GM21381 (cell line): Measurements from ENCODE around the gene RFNG.
"Not testable (repeated sequence)": the region's sequence is repeated elsewhere in the genome, so short reads cannot be mapped to it uniquely, and the experiment has no call there.

Experiments used
- ATAC-seq: cut with Tn5 transposase; IDR thresholded peaks from one replicate; pipeline ENCODE4 v1.9.1; 2021; ENCODE audit warnings: mild to moderate bottlenecking, moderate library complexity; ENCODE audit not compliant: unreplicated experiment

Gene RFNG

GRCh38 chr17:82046903-82047302, 4.7 kb downstream of the RFNG start:
- no peak for ATAC-seq

DNA sequence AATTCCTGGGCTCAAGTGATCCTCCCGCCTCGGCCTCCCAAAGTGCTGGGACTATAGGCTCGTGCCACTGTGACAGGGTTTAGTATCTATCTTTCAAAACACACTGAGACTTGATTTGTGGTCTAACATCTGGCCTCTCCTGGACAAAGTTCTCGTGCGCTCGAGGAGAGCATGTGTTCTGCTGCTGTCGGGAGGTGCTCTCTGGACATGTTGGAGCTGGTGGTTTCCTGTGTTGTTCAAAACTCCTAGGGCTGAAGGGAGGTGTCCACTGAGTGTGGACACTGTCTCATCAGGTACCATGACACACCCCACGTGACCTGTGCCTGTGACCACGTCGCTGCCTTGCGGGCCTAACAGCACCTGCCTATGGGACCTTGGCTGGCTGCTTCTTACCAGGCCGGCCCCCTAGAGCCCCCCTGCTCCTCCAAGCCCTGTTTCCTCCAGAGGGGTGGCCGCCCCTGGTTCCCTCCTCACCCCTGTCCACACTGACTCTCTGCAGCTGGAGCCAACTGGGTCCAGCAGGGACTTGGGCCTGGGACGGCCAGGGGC, 5.6 kb downstream of the RFNG start:
- ATAC-seq = no peak

DNA sequence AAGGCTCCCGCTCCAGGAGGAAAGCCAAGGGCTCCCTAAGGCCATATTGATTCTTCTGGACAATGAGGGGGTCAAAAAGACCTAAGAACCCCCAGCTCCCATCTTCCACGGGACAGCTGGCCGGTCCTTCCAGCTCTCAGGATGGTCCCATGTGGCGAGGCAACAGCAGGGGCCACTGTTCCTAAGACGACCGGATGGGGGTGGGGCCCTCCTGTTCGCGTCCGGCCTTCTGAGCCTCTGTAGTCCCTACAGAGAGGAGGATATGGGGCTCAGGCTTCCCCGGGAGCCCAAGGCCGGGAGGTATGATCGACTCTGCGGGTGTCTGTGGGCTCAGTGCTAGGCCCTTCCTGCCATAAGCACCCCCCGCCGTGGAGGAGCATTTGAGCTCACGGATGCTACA, 8.1 kb downstream of the RFNG start:
- no peak for ATAC-seq

GRCh38 chr17:82042649-82043048, 9.0 kb downstream of the RFNG start:
- ATAC-seq = no peak

DNA sequence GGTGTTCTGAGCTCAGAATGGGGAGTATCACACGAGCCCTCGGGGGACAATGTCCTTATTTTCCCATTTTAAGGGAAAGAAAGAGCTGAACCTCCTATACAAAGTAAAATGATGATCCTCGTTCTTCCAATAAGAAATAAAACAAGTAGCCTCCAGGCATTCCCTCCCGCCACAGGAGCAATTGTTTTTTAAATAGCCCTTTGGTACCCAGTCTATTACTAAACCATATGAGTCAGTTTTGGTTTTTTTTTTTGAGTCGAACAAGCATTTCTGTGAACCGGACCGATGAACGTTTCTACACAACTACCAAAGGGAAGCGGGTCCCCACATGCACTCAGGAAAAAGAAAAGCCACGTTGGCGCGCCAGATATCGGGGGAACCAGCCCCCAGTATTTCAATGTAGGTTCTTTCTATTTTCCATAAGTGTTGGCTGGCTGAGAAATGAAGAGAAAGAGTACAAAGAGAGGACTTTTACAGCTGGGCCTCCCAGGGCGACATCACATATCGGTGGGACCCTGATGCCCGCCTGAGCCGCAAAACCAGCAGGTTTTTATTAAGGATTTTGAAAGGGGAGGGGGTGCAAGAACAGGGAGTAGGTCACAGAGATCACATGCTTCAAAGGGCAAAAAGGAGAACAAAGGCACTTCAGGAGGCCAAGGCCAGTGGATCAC, 10.3 kb downstream of the RFNG start:
- ATAC-seq = no peak

DNA sequence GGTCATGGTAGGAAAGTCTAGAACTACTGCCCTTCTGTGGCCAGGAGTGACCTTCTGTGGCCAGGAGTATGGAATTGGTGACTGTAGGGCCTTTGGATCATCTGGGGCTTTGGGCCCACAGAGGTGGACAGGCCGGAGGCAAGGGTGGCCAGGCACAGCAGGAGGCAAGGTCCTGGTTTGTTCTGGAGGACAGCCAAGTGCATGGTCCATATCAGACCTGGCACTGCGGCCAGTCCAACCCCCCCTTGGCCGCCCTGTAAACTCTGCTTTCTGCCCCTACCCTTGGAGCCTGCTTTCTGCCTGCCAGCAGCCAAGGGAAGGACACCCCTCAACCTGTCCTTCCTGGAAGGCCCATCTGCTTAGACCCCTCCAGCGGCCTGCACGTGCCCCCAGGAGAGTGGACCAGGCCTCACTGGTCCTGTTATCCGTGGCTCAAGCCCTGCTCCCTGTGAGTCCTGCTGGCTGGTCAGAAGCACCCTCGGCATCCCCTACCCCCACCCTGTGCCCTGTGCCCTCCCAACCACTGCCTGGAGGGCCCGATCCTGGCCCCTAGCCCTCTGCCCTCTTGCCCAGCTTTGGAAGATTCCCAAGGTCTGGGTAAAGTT, 11.8 kb downstream of the RFNG start:
- no peak for ATAC-seq

GRCh38 chr17:82038796-82039409, 12.7 kb downstream of the RFNG start:
- not testable (repeated sequence) for ATAC-seq

- no peak for ATAC-seq
These were observed 13.8 kb downstream of the RFNG start for GRCh38 chr17:82037889-82038195.

DNA sequence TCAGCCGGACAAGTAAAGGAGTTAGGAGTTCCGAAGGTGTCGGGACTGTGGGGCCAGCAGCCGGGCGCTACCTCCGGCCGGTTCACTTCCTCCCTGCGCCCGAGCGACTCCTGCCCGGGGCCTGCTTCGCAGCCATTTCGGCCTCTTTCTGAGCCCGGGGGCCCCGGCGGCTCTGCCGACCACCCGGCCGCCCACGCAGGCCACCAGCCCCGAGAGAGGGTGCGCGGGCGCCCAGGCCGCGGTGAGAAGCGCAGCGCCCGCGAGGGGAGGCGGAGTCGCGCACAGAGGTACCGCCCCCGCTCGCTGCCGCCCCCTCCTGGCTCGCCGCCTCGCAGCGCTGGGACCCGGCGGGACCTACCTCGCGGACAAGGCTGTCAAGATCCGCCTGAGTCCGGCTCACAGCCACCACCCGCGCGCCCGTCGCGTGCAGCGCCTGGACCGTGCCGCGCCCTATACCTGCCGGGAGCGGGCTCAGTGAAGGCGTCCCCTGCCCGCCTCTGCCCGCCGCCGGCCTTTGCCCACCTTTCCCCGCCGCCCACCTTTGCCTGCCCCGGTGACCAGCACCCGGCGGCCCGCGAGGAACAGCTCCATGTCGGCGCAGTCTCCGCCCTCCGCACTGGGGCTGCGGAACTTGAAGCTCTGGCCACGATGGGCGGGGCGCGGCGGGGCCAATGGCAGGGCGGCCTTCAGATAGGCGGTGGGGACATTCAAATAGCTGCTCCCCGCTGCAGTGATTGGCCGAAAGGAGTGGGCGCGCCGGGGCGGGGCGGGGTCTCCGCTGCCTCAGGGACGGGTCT, 14.3 kb downstream of the RFNG start, which contains the start of gene DCXR:
Gene DCXR, minus strand, starts transcription at position 606 of the 797 bp plus-strand sequence. Its CDS starts 15 bp downstream, at position 591.
- peak; percentile 84 for ATAC-seq

GRCh38 chr17:82036634-82037091, 14.9 kb downstream of the RFNG start:
- ATAC-seq = no peak

- ATAC-seq = no peak
These were observed 15.5 kb downstream of the RFNG start for GRCh38 chr17:82035956-82036633.

GRCh38 chr17:82035488-82035887, 16.1 kb downstream of the RFNG start:
- no peak for ATAC-seq

DNA sequence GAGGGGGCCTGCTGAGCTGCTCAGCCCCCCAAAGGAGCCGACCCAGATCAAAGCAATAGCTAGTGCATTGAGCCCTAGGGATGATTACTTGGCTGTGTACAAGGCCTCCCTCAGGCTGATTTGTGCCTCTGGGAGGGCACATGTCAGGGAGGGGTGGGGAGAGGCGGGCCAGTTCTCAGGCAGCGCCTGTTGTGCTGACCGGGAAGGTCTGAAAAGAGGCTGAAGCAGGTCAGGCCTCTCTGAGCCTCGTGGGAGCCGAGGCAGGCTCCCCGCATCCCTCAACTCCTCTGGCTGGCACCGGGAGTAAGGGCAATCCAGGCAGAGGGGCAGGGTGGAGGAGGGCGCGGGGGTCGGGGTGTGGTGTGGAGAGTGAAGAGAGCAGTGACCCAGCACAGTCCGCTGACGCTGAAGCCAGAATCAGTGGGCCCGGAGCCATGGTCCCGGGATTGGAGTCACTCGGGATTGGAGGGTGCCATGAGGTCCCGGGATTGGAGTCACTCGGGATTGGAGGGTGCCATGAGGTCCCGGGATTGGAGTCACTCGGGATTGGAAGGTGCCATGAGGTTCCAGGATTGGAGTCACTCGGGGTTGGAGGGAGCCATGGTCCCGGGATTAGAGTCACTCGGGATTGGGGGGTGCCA, 17.1 kb downstream of the RFNG start:
- ATAC-seq = no peak

DNA sequence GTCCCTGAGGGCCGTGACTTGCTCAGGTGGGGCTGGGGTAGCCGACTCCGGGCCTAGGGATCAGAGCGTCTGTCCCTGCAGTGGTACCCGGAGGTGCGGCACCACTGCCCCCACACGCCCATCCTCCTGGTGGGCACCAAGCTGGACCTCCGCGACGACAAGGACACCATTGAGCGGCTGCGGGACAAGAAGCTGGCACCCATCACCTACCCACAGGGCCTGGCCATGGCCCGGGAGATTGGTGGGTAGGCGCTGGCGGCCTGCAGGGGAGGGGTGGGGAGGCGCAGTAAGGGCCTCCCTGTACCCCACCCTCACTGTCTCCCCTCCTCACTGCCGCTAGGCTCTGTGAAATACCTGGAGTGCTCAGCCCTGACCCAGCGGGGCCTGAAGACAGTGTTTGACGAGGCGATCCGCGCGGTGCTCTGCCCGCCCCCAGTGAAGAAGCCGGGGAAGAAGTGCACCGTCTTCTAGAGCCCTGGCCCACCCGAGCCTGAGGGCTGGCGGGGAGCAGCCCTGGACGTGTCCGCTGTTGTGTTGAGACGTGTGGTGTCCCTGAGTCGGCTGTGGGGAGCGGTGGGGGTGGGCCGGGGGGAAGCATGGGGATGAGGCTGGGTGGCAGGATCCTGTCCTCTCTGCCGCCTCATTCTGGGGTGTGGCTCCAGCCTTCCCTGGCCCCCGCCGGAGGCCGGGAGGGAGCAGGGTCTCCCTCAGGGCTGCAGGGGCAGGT, 18.1 kb downstream of the RFNG start:
- ATAC-seq = no peak

GRCh38 chr17:82031885-82032627, 19.6 kb downstream of the RFNG start:
- ATAC-seq = no peak

GRCh38 chr17:82031303-82031884, 20.2 kb downstream of the RFNG start, which contains the start of gene RAC3:
RAC3 (plus strand) TSS chr17:82031678; CDS start chr17:82031762, 84 bp downstream.
- ATAC-seq = no peak

DNA sequence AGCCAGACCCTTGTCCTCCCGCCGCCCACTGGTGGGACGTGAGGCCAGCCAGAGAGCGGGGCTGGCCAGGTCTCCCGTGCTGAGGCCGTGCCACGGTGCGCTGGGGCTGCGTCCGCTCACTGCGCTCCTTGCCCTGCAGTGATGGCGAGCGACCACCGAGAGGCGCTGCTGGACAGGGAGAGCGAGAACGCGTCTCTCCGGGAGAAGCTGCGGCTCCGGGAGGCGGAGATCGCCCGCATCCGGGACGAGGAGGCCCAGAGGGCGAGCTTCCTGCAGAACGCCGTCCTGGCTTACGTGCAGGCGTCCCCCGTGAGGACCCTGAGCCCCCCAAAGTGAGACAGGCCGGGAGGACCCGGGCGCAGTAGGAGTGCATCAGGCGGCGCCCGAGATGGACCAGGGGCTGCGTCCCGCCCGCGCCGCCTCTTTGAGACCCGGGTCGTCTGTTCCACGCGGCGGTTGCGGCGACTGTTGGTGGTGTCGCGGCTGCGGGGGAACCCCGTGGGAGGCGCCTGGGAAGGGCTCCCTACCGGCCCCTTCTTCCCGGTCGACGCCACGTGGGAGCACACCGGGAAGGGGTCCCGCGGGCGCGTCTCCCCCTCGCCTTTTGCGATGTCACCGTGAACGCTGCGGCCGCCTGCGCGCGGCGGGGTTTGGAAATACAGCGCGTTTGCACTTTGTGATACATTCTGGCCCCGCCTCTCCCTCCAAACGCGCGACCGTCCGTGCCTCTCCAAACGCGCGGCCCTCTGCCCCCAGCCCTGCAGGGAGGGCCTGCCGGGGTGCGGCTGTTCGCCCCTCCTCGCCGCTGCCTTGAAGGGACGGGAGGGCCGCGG, 20.9 kb downstream of the RFNG start:
- peak; percentile 47 for ATAC-seq
